Caco-2 (cell line): ENCODE results near the gene TSPAN9. TPM values are rescaled to one million over a fixed set of nuclear protein-coding genes. Genes with fewer than 3 reads are reported as not detected.

Source experiments
- BruUV-seq: library from RNA; stranded (reverse); fragments of 400-500 nt; replicated peaks from 2 replicates; lab custom pipeline; 2021; lab: Mats Ljungman, UMichigan
- CTCF ChIA-PET: fragments of 300-600 bp; sonication (Branson Sonifier 250); formaldehyde crosslinking; loops from one replicate; lab custom pipeline; 2022; ENCODE audit warnings: antibody characterized with exemption; lab: Charles Lee
- POLR2A ChIA-PET: fragments of 300-600 bp; sonication (Branson Sonifier 250); formaldehyde crosslinking; loops from one replicate; lab custom pipeline; 2022; ENCODE audit warnings: antibody characterized with exemption; lab: Charles Lee
- DNase-seq, 2 experiments: peaks; one replicate each; pipeline versions ENCODE4 v3.0.0 to v3.0.0-alpha.2; 2020 to 2022
- H3K27me3 ChIP-seq: replicated peaks from 2 replicates; pipeline ENCODE4 v1.6.0; 2011; ENCODE audit warnings: low read length; ENCODE audit not compliant: control insufficient read depth, insufficient read depth
- H3K36me3 ChIP-seq: 2 replicates; pipeline ENCODE4 v1.5.1; 2011; ENCODE audit warnings: low read length; ENCODE audit not compliant: control insufficient read depth, insufficient read depth
- H3K4me1 ChIP-seq: fragments of 250-450 bp; sonication (Bioruptor Pico); 2 replicates; pipeline ENCODE4 v1.5.1; 2020; ENCODE audit warnings: mild to moderate bottlenecking
- H3K4me3 ChIP-seq: 2 replicates; pipeline ENCODE4 v1.5.1; 2011; ENCODE audit warnings: low read depth, mild to moderate bottlenecking, control low read depth, low read length
- H3K9me3 ChIP-seq: fragments of 250-450 bp; sonication (Bioruptor Pico); 2 replicates; pipeline ENCODE4 v1.5.1; 2020; ENCODE audit warnings: mild to moderate bottlenecking, moderate library complexity
- H3K27ac Mint-ChIP-seq: one replicate; pipeline ENCODE4 v1.8.0; 2022; ENCODE audit warnings: mixed read lengths; ENCODE audit not compliant: unreplicated experiment
- H3K27me3 Mint-ChIP-seq: one replicate; pipeline ENCODE4 v1.8.0; 2022; ENCODE audit warnings: mixed read lengths; ENCODE audit not compliant: insufficient read depth, unreplicated experiment
- H3K36me3 Mint-ChIP-seq: one replicate; pipeline ENCODE4 v1.8.0; 2022; ENCODE audit warnings: mild to moderate bottlenecking, mixed read lengths; ENCODE audit not compliant: insufficient read depth, unreplicated experiment
- H3K4me1 Mint-ChIP-seq: one replicate; pipeline ENCODE4 v1.8.0; 2022; ENCODE audit warnings: low read depth, mixed read lengths; ENCODE audit not compliant: unreplicated experiment
- H3K4me3 Mint-ChIP-seq: one replicate; pipeline ENCODE4 v1.8.0; 2022; ENCODE audit warnings: mild to moderate bottlenecking, moderate library complexity, mixed read lengths; ENCODE audit not compliant: unreplicated experiment
- H3K9me3 Mint-ChIP-seq: one replicate; pipeline ENCODE4 v1.8.0; 2022; ENCODE audit warnings: mixed read lengths; ENCODE audit not compliant: unreplicated experiment
- CTCF ChIP-seq, 2 experiments: fragments of 200-600 bp in 1 of 2; IDR thresholded peaks; 1 replicate in 1 of 2; 2 replicates in 1 of 2; pipeline versions ENCODE4 v1.5.1 to v1.8.0; 2011 to 2022; ENCODE audit warnings: antibody characterized with exemption in 1 of 2, control low read depth in 1 of 2, inconsistent platforms in 1 of 2, low read depth in 1 of 2, low read length in 1 of 2, mild to moderate bottlenecking in 1 of 2, moderate library complexity in 1 of 2; ENCODE audit not compliant: insufficient read depth in 1 of 2, severe bottlenecking in 1 of 2, unreplicated experiment in 1 of 2
- intact Hi-C: fragments of 100-400 bp; cut with micrococcal nuclease; formaldehyde crosslinking; loops from one replicate; pipeline ENCODE4 v1.10.0; 2022; ENCODE audit not compliant: unreplicated experiment
- total RNA-seq: library from RNA; stranded (reverse); gene quantifications from 2 replicates; pipeline ENCODE4 v1.2.3, GENCODE V29; 2022

The TSPAN9 gene
- total RNA-seq, 1 experiment from 2014 or later, result 49.1 TPM

GRCh38 chr12:3119192-3119755 lies 42.1 kb downstream of the TSPAN9 start:
- CTCF ChIA-PET, result interaction anchor here (2.1 kb wide), 1 partner anchor 46 kb away, joined by 4 read pairs; no protein-coding TSS in a partner anchor
- Mint-ChIP-seq H3K9me3 (peaks cover 10% of the 10 kb centered on the region), H3K36me3 (no peaks in the 10 kb centered on the region), H3K27ac (no peak overlapping the region), H3K4me1 (no peaks in the 10 kb centered on the region), H3K27me3 (no peaks in the 10 kb centered on the region), H3K4me3 (no peak overlapping the region)
- POLR2A ChIA-PET, result no interaction called here
- intact Hi-C loops, result loop anchor here (5.0 kb wide), 1 partner anchor 47 kb away; no protein-coding TSS in a partner anchor
- Histone ChIP-seq H3K4me3 (no peak overlapping the region), H3K36me3 (0 out of 2 replicates have a peak, but pooled peaks cover 1% of the 10 kb centered on the region), H3K9me3 (no peaks in the 10 kb centered on the region), H3K27me3 (no peaks in the 10 kb centered on the region), H3K4me1 (no peaks in the 10 kb centered on the region)
- BruUV-seq, result no TSS peak
- TF ChIP-seq CTCF (IDR thresholded peaks at IDR 0.05; ENCODE audit: insufficient read depth in 1 of 2, low read depth in 1 of 2, low read length in 1 of 2, severe bottlenecking in 1 of 2, unreplicated experiment in 1 of 2), result no peak
- no peak for DNase-seq

- Mint-ChIP-seq H3K36me3 (no peaks in the 10 kb centered on the region), H3K4me1 (no peaks in the 10 kb centered on the region), H3K27me3 (no peaks in the 10 kb centered on the region), H3K9me3 (peaks cover 10% of the 10 kb centered on the region), H3K27ac (peak overlapping the region; percentile 14), H3K4me3 (no peak overlapping the region)
- no peaks in the 10 kb centered on the region for H3K9me3 ChIP-seq
- ChIA-PET CTCF (interaction anchor here (0.9 to 2.1 kb wide), 2 partner anchors 15 to 47 kb away, joined by 3 to 4 read pairs; no protein-coding TSS in a partner anchor), POLR2A (no interaction called here)
- DNase-seq, result no peak
- H3K27me3 ChIP-seq, result no peaks in the 10 kb centered on the region
- no peaks in the 10 kb centered on the region for H3K4me1 ChIP-seq
- intact Hi-C loops, result loop anchor here (5.0 kb wide), 1 partner anchor 48 kb away; no protein-coding TSS in a partner anchor
- BruUV-seq, result no TSS peak
- H3K36me3 ChIP-seq, result 0 out of 2 replicates have a peak, but pooled peaks cover 1% of the 10 kb centered on the region
- no peak for TF ChIP-seq CTCF (IDR thresholded peaks at IDR 0.05; ENCODE audit: insufficient read depth in 1 of 2, low read depth in 1 of 2, low read length in 1 of 2, severe bottlenecking in 1 of 2, unreplicated experiment in 1 of 2)
- H3K4me3 ChIP-seq, result no peak overlapping the region
These were observed 42.8 kb downstream of the TSPAN9 start for GRCh38 chr12:3119756-3120601.

- Histone ChIP-seq H3K36me3 (0 out of 2 replicates have a peak, but pooled peaks cover 1% of the 10 kb centered on the region), H3K4me1 (no peaks in the 10 kb centered on the region), H3K9me3 (no peaks in the 10 kb centered on the region), H3K27me3 (no peaks in the 10 kb centered on the region), H3K4me3 (no peak overlapping the region)
- H3K4me1 Mint-ChIP-seq, result no peaks in the 10 kb centered on the region
- no peak for DNase-seq
- H3K36me3 Mint-ChIP-seq, result no peaks in the 10 kb centered on the region
- no TSS peak for BruUV-seq
- ChIA-PET POLR2A (interaction anchor here (0.6 kb wide), 1 partner anchor 23 kb away, joined by 3 read pairs; no protein-coding TSS in a partner anchor), CTCF (interaction anchor here (0.9 kb wide), 1 partner anchor 14 kb away, joined by 3 read pairs; no protein-coding TSS in a partner anchor)
- H3K9me3 Mint-ChIP-seq, result peaks cover 10% of the 10 kb centered on the region
- H3K27me3 Mint-ChIP-seq, result no peaks in the 10 kb centered on the region
- no peak for TF ChIP-seq CTCF (IDR thresholded peaks at IDR 0.05; ENCODE audit: insufficient read depth in 1 of 2, low read depth in 1 of 2, low read length in 1 of 2, severe bottlenecking in 1 of 2, unreplicated experiment in 1 of 2)
- H3K4me3 Mint-ChIP-seq, result no peak overlapping the region
- H3K27ac Mint-ChIP-seq, result peak overlapping the region; percentile 14
- intact Hi-C loops, result no loop called here
These were observed 43.5 kb downstream of the TSPAN9 start for GRCh38 chr12:3120701-3121100.
